Skin epidermis (tissue), 12 donors: ENCODE results near the gene SKOR2.
"Not testable (repeated sequence)": the region's sequence is repeated elsewhere in the genome, so short reads cannot be mapped to it uniquely, and the experiment has no call there.

Experiments used
- H3K27ac ChIP-seq, 21 experiments: fragments of 200-600 bp; sonication (generic) in 11 of 21; one replicate each; pipeline ENCODE4 v1.5.0; 2020; ENCODE audit warnings: mild to moderate bottlenecking in 3 of 21, inconsistent platforms in 2 of 21, moderate library complexity in 2 of 21
- H3K4me3 ChIP-seq, 7 experiments: fragments of 200-600 bp; sonication (generic) in 2 of 7; one replicate each; pipeline ENCODE4 v1.5.0; 2020; ENCODE audit warnings: inconsistent platforms in 2 of 7, mild to moderate bottlenecking in 2 of 7, moderate library complexity in 1 of 7

The SKOR2 gene

GRCh38 chr18:47204908-47205522, 46.4 kb downstream of the SKOR2 start:
- Histone ChIP-seq H3K4me3 (no peak overlapping the region), H3K27ac (no peak overlapping the region)

GRCh38 chr18:47203626-47204464, 47.6 kb downstream of the SKOR2 start:
- Histone ChIP-seq H3K27ac (no peak overlapping the region), H3K4me3 (no peak overlapping the region)

GRCh38 chr18:47195961-47196360, 55.5 kb downstream of the SKOR2 start:
- H3K27ac ChIP-seq, H3K4me3 ChIP-seq: not testable (repeated sequence)

GRCh38 chr18:47191961-47192360, 59.5 kb downstream of the SKOR2 start:
- H3K4me3 ChIP-seq, result no peak overlapping the region

DNA sequence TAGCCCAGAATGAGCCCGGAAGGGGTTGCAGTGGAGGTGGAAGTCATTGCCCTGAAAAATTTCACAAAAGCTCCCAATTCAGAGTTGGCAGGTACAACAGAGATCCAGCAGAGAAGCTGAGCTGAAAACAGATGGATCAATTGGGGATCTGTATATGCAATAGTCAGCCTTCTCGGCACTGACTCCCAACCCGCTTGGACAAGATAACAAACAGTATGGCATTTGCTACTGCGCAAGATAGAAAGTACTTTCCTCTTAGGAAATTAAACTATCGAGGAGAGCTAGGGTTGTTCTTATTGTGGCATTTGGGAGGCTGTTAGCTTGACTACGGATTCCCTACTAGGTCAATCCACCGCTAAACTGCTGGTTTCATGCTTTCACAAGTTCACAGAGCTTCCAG, 63.7 kb downstream of the SKOR2 start:
- H3K27ac ChIP-seq, result no peak overlapping the region
- no peak overlapping the region for H3K4me3 ChIP-seq

More at GRCh38 chr18:47191961-47192360, 59.5 kb downstream of the SKOR2 start:
- no peak overlapping the region for H3K27ac ChIP-seq

- no peak overlapping the region for H3K4me3 ChIP-seq
- H3K27ac ChIP-seq, result no peak overlapping the region
These were observed 66.9 kb downstream of the SKOR2 start for GRCh38 chr18:47184419-47185050.

- not testable (repeated sequence) for H3K27ac ChIP-seq, H3K4me3 ChIP-seq
These were observed 69.3 kb downstream of the SKOR2 start for GRCh38 chr18:47182156-47182555.

DNA sequence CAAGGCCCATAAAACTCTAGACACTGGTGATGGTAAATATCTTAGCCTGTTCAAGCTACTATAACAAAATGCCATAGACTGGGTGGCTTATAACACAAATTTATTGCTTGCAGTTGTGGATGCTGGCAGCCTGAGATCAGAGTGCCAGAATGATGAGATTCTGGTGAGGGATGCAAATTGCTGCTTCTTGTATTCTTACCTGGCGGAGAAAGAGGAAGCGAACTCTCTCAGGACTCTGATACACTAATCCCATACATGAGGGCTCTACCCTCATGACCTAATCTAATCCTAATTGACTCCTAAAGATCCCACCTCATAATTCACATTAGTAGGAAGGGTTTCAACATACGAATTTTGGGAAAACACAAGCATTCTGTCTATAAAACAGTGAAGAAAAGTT, 70.7 kb downstream of the SKOR2 start:
- Histone ChIP-seq H3K4me3 (no peak overlapping the region), H3K27ac (no peak overlapping the region)

DNA sequence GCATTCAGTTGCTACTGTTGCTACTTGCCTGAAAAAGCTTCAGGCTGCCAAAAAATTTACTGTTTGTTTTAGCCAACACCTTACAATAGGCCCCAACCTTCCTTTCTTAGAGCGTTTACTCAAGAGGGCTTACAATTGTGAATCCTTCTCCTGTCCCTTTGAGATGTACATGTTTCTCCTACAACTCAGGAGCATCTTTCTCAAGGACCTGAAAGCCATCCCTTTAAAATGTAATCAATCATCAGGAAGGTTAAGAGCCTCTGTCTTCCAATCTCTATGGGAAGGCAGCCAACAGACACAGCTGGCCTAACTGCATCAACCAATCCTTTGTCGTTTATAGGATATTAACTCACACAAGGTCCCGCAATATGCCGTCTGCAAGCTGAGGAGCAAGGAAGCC, 71.9 kb downstream of the SKOR2 start:
- H3K27ac ChIP-seq, result no peak overlapping the region
- H3K4me3 ChIP-seq, result no peak overlapping the region

GRCh38 chr18:47175898-47176575, 75.4 kb downstream of the SKOR2 start, which contains the start of gene IER3IP1:
TSS of gene IER3IP1 (minus strand) at chr18:47176364. CDS start at chr18:47176277, 87 bp downstream.
- peak within 1 kb of the TSS; percentile 72 to 97 (median 92) for H3K4me3 ChIP-seq
- H3K27ac ChIP-seq, result peak within 1 kb of the TSS; percentile 44 to 97 (median 89)

DNA sequence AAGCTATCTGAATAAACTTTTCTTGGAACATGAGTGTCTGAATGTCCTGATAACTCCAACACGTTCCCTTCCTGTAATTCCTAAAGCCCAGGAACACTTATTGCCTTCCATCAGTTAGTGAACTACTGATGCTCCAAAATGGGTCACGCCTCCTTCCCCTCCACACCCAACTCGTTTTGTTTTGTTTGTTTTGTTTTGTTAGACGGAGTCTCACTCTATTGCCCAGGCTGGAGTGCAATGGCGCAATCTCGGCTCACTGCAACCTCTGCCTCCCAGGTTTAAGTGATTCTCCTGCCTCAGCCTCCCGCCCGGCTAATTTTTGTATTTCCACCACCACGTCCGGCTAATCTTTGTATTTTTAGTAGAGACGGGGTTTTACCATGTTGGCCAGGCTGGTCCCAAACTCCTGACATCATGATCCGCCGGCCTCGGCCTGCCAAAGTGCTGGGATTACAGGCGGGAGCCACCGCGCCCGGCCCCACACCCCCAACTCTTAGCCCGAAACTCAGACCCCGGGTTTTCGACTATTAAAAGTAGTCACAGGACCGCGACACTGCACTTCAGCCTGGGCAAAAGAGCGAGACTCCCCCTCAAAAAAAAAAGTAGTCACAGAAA, 76.1 kb downstream of the SKOR2 start:
- Histone ChIP-seq H3K27ac (peak overlapping the region; percentile 44 to 97 (median 89)), H3K4me3 (peak overlapping the region; percentile 72 to 97 (median 92))

- H3K27ac ChIP-seq, result peak overlapping the region in 5 of 21 experiments; percentile 88 to 94 (median 92)
- peak overlapping the region; percentile 72 to 97 (median 92) for H3K4me3 ChIP-seq
These were observed 76.8 kb downstream of the SKOR2 start for GRCh38 chr18:47174545-47175116.

- no peak overlapping the region for H3K4me3 ChIP-seq
- no peak overlapping the region for H3K27ac ChIP-seq
These were observed 79.0 kb downstream of the SKOR2 start for GRCh38 chr18:47172476-47172875.

GRCh38 chr18:47168913-47169312, 82.5 kb downstream of the SKOR2 start:
- no peak overlapping the region for H3K27ac ChIP-seq
- H3K4me3 ChIP-seq, result no peak overlapping the region

DNA sequence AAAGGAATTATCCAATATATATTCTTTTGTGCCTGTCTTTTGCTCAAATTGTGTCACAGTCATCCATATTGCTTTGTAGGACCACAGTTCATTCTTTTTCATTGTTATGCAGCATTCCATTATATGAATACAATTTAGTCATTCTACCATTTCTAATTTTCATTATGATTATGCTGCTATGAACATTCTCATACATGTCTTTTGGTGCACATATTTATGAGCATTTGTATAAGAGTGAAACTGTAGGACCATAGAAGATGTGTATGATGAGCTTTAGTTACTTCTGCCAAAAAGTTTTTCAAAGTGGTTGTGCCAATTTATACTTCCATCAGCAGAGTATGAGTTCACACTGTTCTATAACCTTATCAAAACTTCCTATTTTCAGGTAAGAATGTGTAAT, 83.0 kb downstream of the SKOR2 start:
- Histone ChIP-seq H3K27ac (no peak overlapping the region), H3K4me3 (no peak overlapping the region)

GRCh38 chr18:47166294-47166693, 85.2 kb downstream of the SKOR2 start:
- no peak overlapping the region for H3K4me3 ChIP-seq
- no peak overlapping the region for H3K27ac ChIP-seq

DNA sequence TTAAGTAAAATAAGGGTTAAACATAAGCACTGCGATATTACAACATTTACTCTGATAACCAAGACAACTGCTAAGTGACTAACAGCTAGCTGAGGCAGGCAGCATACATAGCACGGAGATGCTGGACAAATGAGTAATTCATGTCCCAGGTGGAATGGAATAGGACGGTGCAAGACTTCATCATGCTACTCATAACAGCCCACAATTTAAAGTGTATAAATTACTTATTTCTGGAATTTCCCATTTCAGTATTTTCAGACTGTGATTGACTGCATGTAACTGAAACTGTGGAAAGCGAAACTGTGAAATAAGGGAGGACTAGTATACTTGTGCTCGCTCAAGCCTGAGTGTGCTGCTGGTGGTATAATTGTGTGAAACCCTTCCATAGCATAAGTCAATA, 88.2 kb downstream of the SKOR2 start:
- no peak overlapping the region for H3K4me3 ChIP-seq
- no peak overlapping the region for H3K27ac ChIP-seq

DNA sequence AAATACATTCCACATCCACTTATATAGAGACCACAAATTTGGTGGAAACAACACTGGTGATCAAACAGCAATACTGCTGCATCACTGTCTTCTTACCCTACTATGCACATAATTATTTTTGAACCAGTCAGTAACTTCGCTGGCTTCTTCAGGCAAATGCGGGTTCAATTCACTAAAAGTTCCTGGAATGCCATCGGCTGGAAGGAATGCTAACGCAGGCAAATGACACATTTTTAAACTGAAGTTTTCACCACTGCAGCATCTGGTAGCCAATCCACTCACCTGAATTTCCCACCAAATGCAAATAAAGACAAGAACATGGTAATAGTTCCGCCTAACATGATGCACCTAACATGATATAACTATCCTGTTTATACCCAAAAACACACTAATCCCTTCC, 91.2 kb downstream of the SKOR2 start:
- Histone ChIP-seq H3K4me3 (no peak overlapping the region), H3K27ac (no peak overlapping the region)

- H3K4me3 ChIP-seq, H3K27ac ChIP-seq: not testable (repeated sequence)
These were observed 93.1 kb downstream of the SKOR2 start for GRCh38 chr18:47158404-47158803.
